Measurements from ENCODE around the gene PRKCA.
A peak's percentile ranks its signal among the peaks of the same experiment; 100 is the strongest.
"Not testable (repeated sequence)": the region's sequence is repeated elsewhere in the genome, so short reads cannot be mapped to it uniquely, and the experiment has no call there.

PRKCA gene

GRCh38 chr17:66704858-66705520 is 402.6 kb downstream of the PRKCA start:
- no peak for TF ChIP-seq CTCF (IDR thresholded peaks at IDR 0.05; ENCODE audit: extremely low read depth, missing control alignments)
- DNase-seq (ENCODE audit: low spot score), result no peak

GRCh38 chr17:66706851-66707450 is 404.5 kb downstream of the PRKCA start:
- no peak for TF ChIP-seq CTCF (IDR thresholded peaks at IDR 0.05; ENCODE audit: extremely low read depth, missing control alignments)

GRCh38 chr17:66711401-66711800 is 409.0 kb downstream of the PRKCA start:
- no peak for DNase-seq (ENCODE audit: low spot score)

More at GRCh38 chr17:66706851-66707450, 404.5 kb downstream of the PRKCA start:
- no peak for DNase-seq (ENCODE audit: low spot score)

GRCh38 chr17:66711881-66712321 is 409.5 kb downstream of the PRKCA start:
- DNase-seq (ENCODE audit: low spot score), result no peak
- TF ChIP-seq CTCF (IDR thresholded peaks at IDR 0.05; ENCODE audit: extremely low read depth, missing control alignments), result no peak

More at GRCh38 chr17:66711401-66711800, 409.0 kb downstream of the PRKCA start:
- no peak for TF ChIP-seq CTCF (IDR thresholded peaks at IDR 0.05; ENCODE audit: extremely low read depth, missing control alignments)

GRCh38 chr17:66712453-66712852 is 410.0 kb downstream of the PRKCA start:
- no peak for TF ChIP-seq CTCF (IDR thresholded peaks at IDR 0.05; ENCODE audit: extremely low read depth, missing control alignments)
- DNase-seq (ENCODE audit: low spot score), result no peak

- DNase-seq (ENCODE audit: low spot score), result not testable (repeated sequence)
Observed at GRCh38 chr17:66713021-66713532, 410.7 kb downstream of the PRKCA start.

GRCh38 chr17:66713533-66714042 is 411.2 kb downstream of the PRKCA start:
- TF ChIP-seq CTCF (IDR thresholded peaks at IDR 0.05; ENCODE audit: extremely low read depth, missing control alignments), result no peak
- peak; percentile 53 for DNase-seq (ENCODE audit: low spot score)

Measured in GM20000 (cell line).